Measurements from ENCODE around the gene DCAF15. TPM values are rescaled to one million over a fixed set of nuclear protein-coding genes. Genes with fewer than 3 reads are reported as not detected.

DCAF15 gene
- polyA plus RNA-seq, 3 donors from 2014 or later, result 2.4 to 9.4 (median 4.2) TPM

GRCh38 chr19:13979244-13979615, 26.9 kb downstream of the DCAF15 start:
- peaks cover 0 to 17% of the 10 kb centered on the region in 2 donors for H3K4me1 Mint-ChIP-seq
- H3K9me3 Mint-ChIP-seq, result no peaks in the 10 kb centered on the region
- peak overlapping the region in 3 of 5 donors; percentile 20 to 46 (median 29) for H3K4me3 Mint-ChIP-seq
- H3K36me3 Mint-ChIP-seq, result peaks cover 1 to 9% (median 4%) of the 10 kb centered on the region in 3 donors
- peaks cover 0 to 3% (median 2%) of the 10 kb centered on the region in 3 donors for H3K27me3 Mint-ChIP-seq (ENCODE audit: low read depth in 3 of 3)
- no peak overlapping the region for H3K27ac Mint-ChIP-seq
- DNase-seq, result no peak

GRCh38 chr19:13979686-13980085, 27.4 kb downstream of the DCAF15 start:
- Mint-ChIP-seq H3K27ac (peak overlapping the region in 1 of 6 donors; percentile 50), H3K36me3 (peaks cover 0 to 5% (median 0%) of the 10 kb centered on the region in 3 donors), H3K9me3 (no peaks in the 10 kb centered on the region), H3K4me3 (peak overlapping the region in 2 of 5 donors; percentile 36 to 44), H3K27me3 (ENCODE audit: low read depth in 3 of 3) (peaks cover 0 to 3% (median 2%) of the 10 kb centered on the region in 3 donors), H3K4me1 (peaks cover 0 to 19% of the 10 kb centered on the region in 2 donors)
- DNase-seq, result no peak

- Mint-ChIP-seq H3K27me3 (ENCODE audit: low read depth in 3 of 3) (peaks cover under 1 to 3% (median 2%) of the 10 kb centered on the region in 3 donors), H3K4me3 (no peak overlapping the region), H3K9me3 (no peaks in the 10 kb centered on the region), H3K27ac (no peak overlapping the region), H3K36me3 (peaks cover 0 to 5% (median 0%) of the 10 kb centered on the region in 3 donors), H3K4me1 (peaks cover 4 to 25% of the 10 kb centered on the region in 2 donors)
- no peak for DNase-seq
Measured at GRCh38 chr19:13980340-13980739, 28.0 kb downstream of the DCAF15 start.

- peaks cover 3% of the 10 kb centered on the region in 3 donors for H3K27me3 Mint-ChIP-seq (ENCODE audit: low read depth in 3 of 3)
- H3K36me3 Mint-ChIP-seq, result peaks cover 0 to under 1% (median 0%) of the 10 kb centered on the region in 3 donors
- H3K27ac Mint-ChIP-seq, result peak overlapping the region in 2 of 6 donors; percentile 34 to 53
- DNase-seq, result no peak
- no peaks in the 10 kb centered on the region for H3K9me3 Mint-ChIP-seq
- no peak overlapping the region for H3K4me3 Mint-ChIP-seq
- H3K4me1 Mint-ChIP-seq, result peaks cover 11 to 32% of the 10 kb centered on the region in 2 donors
Measured at GRCh38 chr19:13981021-13981420, 28.7 kb downstream of the DCAF15 start.

- H3K9me3 Mint-ChIP-seq, result no peaks in the 10 kb centered on the region
- H3K36me3 Mint-ChIP-seq, result no peaks in the 10 kb centered on the region
- no peak for DNase-seq
- H3K27me3 Mint-ChIP-seq (ENCODE audit: low read depth in 3 of 3), result peaks cover 3 to 6% (median 5%) of the 10 kb centered on the region in 3 donors
- H3K27ac Mint-ChIP-seq, result peak overlapping the region in 2 of 6 donors; percentile 34 to 55
- no peak overlapping the region for H3K4me3 Mint-ChIP-seq
- peaks cover 15 to 35% of the 10 kb centered on the region in 2 donors for H3K4me1 Mint-ChIP-seq
Measured at GRCh38 chr19:13981467-13981866, 29.2 kb downstream of the DCAF15 start.

- Mint-ChIP-seq H3K4me3 (no peak overlapping the region), H3K9me3 (no peaks in the 10 kb centered on the region), H3K4me1 (peaks cover 21 to 40% of the 10 kb centered on the region in 2 donors), H3K27me3 (ENCODE audit: low read depth in 3 of 3) (peaks cover 4 to 9% (median 6%) of the 10 kb centered on the region in 3 donors), H3K27ac (no peak overlapping the region), H3K36me3 (no peaks in the 10 kb centered on the region)
- no peak for DNase-seq
Measured at GRCh38 chr19:13981988-13982501, 29.7 kb downstream of the DCAF15 start.

GRCh38 chr19:13982773-13983172, 30.5 kb downstream of the DCAF15 start:
- peak overlapping the region in 2 of 6 donors; percentile 50 to 76 for H3K27ac Mint-ChIP-seq
- no peak overlapping the region for H3K4me3 Mint-ChIP-seq
- peaks cover 28 to 47% of the 10 kb centered on the region in 2 donors for H3K4me1 Mint-ChIP-seq
- H3K9me3 Mint-ChIP-seq, result no peaks in the 10 kb centered on the region
- no peak for DNase-seq
- H3K27me3 Mint-ChIP-seq (ENCODE audit: low read depth in 3 of 3), result peaks cover 4 to 9% (median 6%) of the 10 kb centered on the region in 3 donors
- no peaks in the 10 kb centered on the region for H3K36me3 Mint-ChIP-seq

GRCh38 chr19:13983213-13983889, 31.0 kb downstream of the DCAF15 start:
- H3K4me3 Mint-ChIP-seq, result no peak overlapping the region
- H3K36me3 Mint-ChIP-seq, result no peaks in the 10 kb centered on the region
- DNase-seq, result no peak
- peak overlapping the region in 2 of 6 donors; percentile 28 to 49 for H3K27ac Mint-ChIP-seq
- peaks cover 4 to 9% (median 6%) of the 10 kb centered on the region in 3 donors for H3K27me3 Mint-ChIP-seq (ENCODE audit: low read depth in 3 of 3)
- H3K9me3 Mint-ChIP-seq, result no peaks in the 10 kb centered on the region
- peaks cover 32 to 53% of the 10 kb centered on the region in 2 donors for H3K4me1 Mint-ChIP-seq

- peaks cover 6 to 11% (median 6%) of the 10 kb centered on the region in 3 donors for H3K27me3 Mint-ChIP-seq (ENCODE audit: low read depth in 3 of 3)
- H3K27ac Mint-ChIP-seq, result peak overlapping the region; percentile 62 to 100 (median 98)
- H3K9me3 Mint-ChIP-seq, result no peaks in the 10 kb centered on the region
- no peak overlapping the region for H3K4me3 Mint-ChIP-seq
- H3K4me1 Mint-ChIP-seq, result peaks cover 32 to 62% of the 10 kb centered on the region in 2 donors
- H3K36me3 Mint-ChIP-seq, result peaks cover 0 to 3% (median 0%) of the 10 kb centered on the region in 3 donors
- no peak for DNase-seq
Measured at GRCh38 chr19:13984186-13984585, 31.9 kb downstream of the DCAF15 start.

GRCh38 chr19:13984875-13985741, 32.8 kb downstream of the DCAF15 start:
- peak; percentile 58 to 60 (median 58) for DNase-seq
- Mint-ChIP-seq H3K27ac (peak overlapping the region; percentile 96 to 100 (median 99)), H3K27me3 (ENCODE audit: low read depth in 3 of 3) (peaks cover 6 to 10% (median 6%) of the 10 kb centered on the region in 3 donors), H3K4me3 (peak overlapping the region; percentile 68 to 79 (median 77)), H3K4me1 (peaks cover 32 to 64% of the 10 kb centered on the region in 2 donors), H3K36me3 (peaks cover 0 to 8% (median 4%) of the 10 kb centered on the region in 3 donors), H3K9me3 (no peaks in the 10 kb centered on the region)

- Mint-ChIP-seq H3K27ac (peak overlapping the region; percentile 96 to 100 (median 99)), H3K27me3 (ENCODE audit: low read depth in 3 of 3) (peaks cover 6 to 10% (median 6%) of the 10 kb centered on the region in 3 donors), H3K4me3 (peak overlapping the region; percentile 73 to 79 (median 77)), H3K9me3 (no peaks in the 10 kb centered on the region), H3K4me1 (peaks cover 32 to 64% of the 10 kb centered on the region in 2 donors), H3K36me3 (peaks cover 0 to 10% (median 6%) of the 10 kb centered on the region in 3 donors)
- DNase-seq, result no peak
Measured at GRCh38 chr19:13985771-13986347, 33.5 kb downstream of the DCAF15 start.

GRCh38 chr19:13986348-13986904, 34.1 kb downstream of the DCAF15 start:
- DNase-seq, result peak; percentile 99
- H3K27ac Mint-ChIP-seq, result peak overlapping the region; percentile 96 to 100 (median 99)
- peaks cover 0 to 13% (median 9%) of the 10 kb centered on the region in 3 donors for H3K36me3 Mint-ChIP-seq
- peaks cover 6 to 8% (median 6%) of the 10 kb centered on the region in 3 donors for H3K27me3 Mint-ChIP-seq (ENCODE audit: low read depth in 3 of 3)
- peak overlapping the region; percentile 72 to 77 (median 74) for H3K4me3 Mint-ChIP-seq
- H3K9me3 Mint-ChIP-seq, result no peaks in the 10 kb centered on the region
- H3K4me1 Mint-ChIP-seq, result peaks cover 32 to 68% of the 10 kb centered on the region in 2 donors

Measured in immature natural killer cell (primary cell).